Vagina (tissue), 2 donors: ENCODE measurements around the gene GBF1.

ENCODE experiments used
- POLR2AphosphoS5 ChIP-seq, 2 donors: sonication (generic); formaldehyde crosslinking; IDR thresholded peaks; one replicate each; pipeline ENCODE4 v1.9.0; 2017; ENCODE audit warnings: antibody characterized with exemption in 2 of 2, mild to moderate bottlenecking in 2 of 2, low read depth in 1 of 2; ENCODE audit not compliant: insufficient read depth in 1 of 2
- TF ChIP-seq, protein P1 (sequence below), 3 experiments: fragments of 450-650 bp in 2 of 3; fragments of 200-600 bp in 1 of 3; sonication (generic) in 1 of 3; IDR thresholded peaks; one replicate each; pipeline ENCODE4 v1.5.1; 2017 to 2019; ENCODE audit warnings: antibody characterized with exemption in 3 of 3, mild to moderate bottlenecking in 2 of 3, moderate library complexity in 2 of 3

DNA sequence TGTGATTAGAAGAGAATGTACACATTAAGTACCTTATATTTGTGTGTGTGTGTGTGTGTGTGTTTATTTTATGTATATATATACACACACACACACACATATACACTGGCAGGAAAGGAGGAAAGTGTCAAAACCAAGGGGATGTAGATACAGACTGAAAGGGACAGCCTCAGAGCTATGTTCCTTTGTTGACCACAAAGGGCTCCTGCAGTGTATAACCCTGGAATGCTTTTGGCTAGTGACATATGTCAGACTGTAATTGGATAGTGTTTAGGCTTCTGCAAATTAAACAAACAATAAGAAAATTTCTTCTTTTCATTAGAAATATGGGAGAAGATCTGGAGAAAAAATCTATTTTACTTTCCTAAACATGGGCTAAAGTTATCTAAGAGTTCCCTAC lies 15.9 kb downstream of the GBF1 start:
- TF ChIP-seq, protein P1, sequence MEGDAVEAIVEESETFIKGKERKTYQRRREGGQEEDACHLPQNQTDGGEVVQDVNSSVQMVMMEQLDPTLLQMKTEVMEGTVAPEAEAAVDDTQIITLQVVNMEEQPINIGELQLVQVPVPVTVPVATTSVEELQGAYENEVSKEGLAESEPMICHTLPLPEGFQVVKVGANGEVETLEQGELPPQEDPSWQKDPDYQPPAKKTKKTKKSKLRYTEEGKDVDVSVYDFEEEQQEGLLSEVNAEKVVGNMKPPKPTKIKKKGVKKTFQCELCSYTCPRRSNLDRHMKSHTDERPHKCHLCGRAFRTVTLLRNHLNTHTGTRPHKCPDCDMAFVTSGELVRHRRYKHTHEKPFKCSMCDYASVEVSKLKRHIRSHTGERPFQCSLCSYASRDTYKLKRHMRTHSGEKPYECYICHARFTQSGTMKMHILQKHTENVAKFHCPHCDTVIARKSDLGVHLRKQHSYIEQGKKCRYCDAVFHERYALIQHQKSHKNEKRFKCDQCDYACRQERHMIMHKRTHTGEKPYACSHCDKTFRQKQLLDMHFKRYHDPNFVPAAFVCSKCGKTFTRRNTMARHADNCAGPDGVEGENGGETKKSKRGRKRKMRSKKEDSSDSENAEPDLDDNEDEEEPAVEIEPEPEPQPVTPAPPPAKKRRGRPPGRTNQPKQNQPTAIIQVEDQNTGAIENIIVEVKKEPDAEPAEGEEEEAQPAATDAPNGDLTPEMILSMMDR (IDR thresholded peaks at IDR 0.05), result no peak
- TF ChIP-seq POLR2AphosphoS5 (IDR thresholded peaks at IDR 0.05; ENCODE audit: insufficient read depth in 1 of 2, low read depth in 1 of 2), result no peak
